Thyroid gland (tissue), 4 donors: ENCODE measurements around the gene C3orf70. TPM values are rescaled to one million over a fixed set of nuclear protein-coding genes. Genes with fewer than 3 reads are reported as not detected.

Source experiments
- DNase-seq, 2 donors: peaks; one replicate each; pipeline ENCODE4 v3.0.0-alpha.2; 2019
- H3K27ac ChIP-seq, 3 donors: fragments of 200-600 bp; sonication (generic); 1 replicate in 2 of 3; 2 replicates in 1 of 3; pipeline ENCODE4 v1.5.1; 2016 to 2019; ENCODE audit warnings: mild to moderate bottlenecking in 1 of 3, moderate library complexity in 1 of 3
- H3K27me3 ChIP-seq: fragments of 200-600 bp; sonication (generic); one replicate; pipeline ENCODE4 v1.5.1; 2019
- H3K36me3 ChIP-seq, 2 donors: fragments of 200-600 bp; sonication (generic); one replicate each; pipeline ENCODE4 v1.5.1; 2016 to 2019
- H3K4me1 ChIP-seq, 2 donors: fragments of 200-600 bp; sonication (generic); one replicate each; pipeline ENCODE4 v1.5.1; 2017 to 2019
- H3K4me3 ChIP-seq, 3 donors: fragments of 200-600 bp; sonication (generic); replicated peaks in 1 of 3; 1 replicate in 2 of 3; 2 replicates in 1 of 3; pipeline ENCODE4 v1.5.1; 2016; ENCODE audit warnings: mild to moderate bottlenecking in 1 of 3
- H3K9me3 ChIP-seq: fragments of 200-600 bp; sonication (generic); one replicate; pipeline ENCODE4 v1.5.1; 2017
- POLR2A ChIP-seq, 2 donors: fragments of 450-650 bp; IDR thresholded peaks; one replicate each; pipeline ENCODE4 v1.6.1; 2017; ENCODE audit warnings: antibody characterized with exemption in 2 of 2, mild to moderate bottlenecking in 2 of 2, moderate library complexity in 1 of 2
- WGBS, 2 donors: methylation state at CpG; one replicate each; pipeline ENCODE4 v1.1.5; 2017; 5-methylcytosine and 5-hydroxymethylcytosine counted together
- intact Hi-C: fragments of 100-400 bp; cut with DNase I; formaldehyde crosslinking; loops from one replicate; pipeline ENCODE4 v1.15.1; 2023
- total RNA-seq, 4 donors: library from RNA; depleted of rRNA; stranded (reverse); fragments of >200 nt; gene quantifications; one replicate each; pipeline ENCODE4 v1.2.3, GENCODE V29; 2016
- TF ChIP-seq, protein P1 (sequence below), 6 experiments: fragments of 200-600 bp in 3 of 6; fragments of 450-650 bp in 3 of 6; sonication (generic) in 3 of 6; IDR thresholded peaks; one replicate each; pipeline ENCODE4 v1.5.1; 2016 to 2019; ENCODE audit warnings: antibody characterized with exemption in 6 of 6, mild to moderate bottlenecking in 2 of 6, inconsistent platforms in 1 of 6, moderate library complexity in 1 of 6

C3orf70 gene
- total RNA-seq, 4 donors from 2014 or later, result 1.6 to 3.0 (median 2.1) TPM

GRCh38 chr3:185084402-185084801, 68.5 kb downstream of the C3orf70 start:
- intact Hi-C loops, result no loop called here
- no peak for DNase-seq
- H3K9me3 ChIP-seq, result no peaks in the 10 kb centered on the region
- TF ChIP-seq, protein P1, sequence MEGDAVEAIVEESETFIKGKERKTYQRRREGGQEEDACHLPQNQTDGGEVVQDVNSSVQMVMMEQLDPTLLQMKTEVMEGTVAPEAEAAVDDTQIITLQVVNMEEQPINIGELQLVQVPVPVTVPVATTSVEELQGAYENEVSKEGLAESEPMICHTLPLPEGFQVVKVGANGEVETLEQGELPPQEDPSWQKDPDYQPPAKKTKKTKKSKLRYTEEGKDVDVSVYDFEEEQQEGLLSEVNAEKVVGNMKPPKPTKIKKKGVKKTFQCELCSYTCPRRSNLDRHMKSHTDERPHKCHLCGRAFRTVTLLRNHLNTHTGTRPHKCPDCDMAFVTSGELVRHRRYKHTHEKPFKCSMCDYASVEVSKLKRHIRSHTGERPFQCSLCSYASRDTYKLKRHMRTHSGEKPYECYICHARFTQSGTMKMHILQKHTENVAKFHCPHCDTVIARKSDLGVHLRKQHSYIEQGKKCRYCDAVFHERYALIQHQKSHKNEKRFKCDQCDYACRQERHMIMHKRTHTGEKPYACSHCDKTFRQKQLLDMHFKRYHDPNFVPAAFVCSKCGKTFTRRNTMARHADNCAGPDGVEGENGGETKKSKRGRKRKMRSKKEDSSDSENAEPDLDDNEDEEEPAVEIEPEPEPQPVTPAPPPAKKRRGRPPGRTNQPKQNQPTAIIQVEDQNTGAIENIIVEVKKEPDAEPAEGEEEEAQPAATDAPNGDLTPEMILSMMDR (IDR thresholded peaks at IDR 0.05), result no peak
- no peak for TF ChIP-seq POLR2A (IDR thresholded peaks at IDR 0.05)
- 93 to 96% methylated on average over 5 of the region's 5 CpGs for WGBS, 2 donors
- peaks cover 0 to 11% of the 10 kb centered on the region in 2 donors for H3K4me1 ChIP-seq
- H3K4me3 ChIP-seq, result no peak overlapping the region
- no peaks in the 10 kb centered on the region for H3K27me3 ChIP-seq
- H3K36me3 ChIP-seq, result no peaks in the 10 kb centered on the region
- H3K27ac ChIP-seq, result no peak overlapping the region

DNA sequence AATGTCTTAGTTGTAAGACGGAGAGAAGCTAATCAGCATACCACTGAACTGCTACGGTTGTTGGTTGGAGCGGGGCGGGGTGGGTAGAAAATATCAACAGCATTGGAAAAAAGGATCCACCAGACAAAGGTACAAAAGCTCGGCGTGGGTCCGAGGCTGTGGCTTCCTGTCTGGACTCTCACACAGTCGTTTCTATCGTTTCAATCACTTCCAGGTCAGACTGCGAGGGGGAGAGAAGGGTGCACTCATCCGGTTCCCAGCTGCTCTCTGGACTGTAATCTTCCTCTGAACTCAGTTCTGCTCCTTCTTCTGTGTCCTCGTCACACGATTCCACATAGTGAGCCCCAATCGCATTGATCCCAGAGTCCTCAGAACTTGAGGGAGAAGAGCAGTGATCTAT, 70.0 kb downstream of the C3orf70 start:
- Histone ChIP-seq H3K36me3 (no peaks in the 10 kb centered on the region), H3K4me1 (peaks cover 0 to 11% of the 10 kb centered on the region in 2 donors), H3K9me3 (no peaks in the 10 kb centered on the region), H3K4me3 (no peak overlapping the region), H3K27ac (no peak overlapping the region), H3K27me3 (no peaks in the 10 kb centered on the region)
- intact Hi-C loops, result no loop called here
- WGBS, 2 donors, result 81 to 88% methylated on average over 14 of the region's 14 CpGs
- no peak for DNase-seq
- TF ChIP-seq, protein P1 (IDR thresholded peaks at IDR 0.05), result no peak
- TF ChIP-seq POLR2A (IDR thresholded peaks at IDR 0.05), result no peak

DNA sequence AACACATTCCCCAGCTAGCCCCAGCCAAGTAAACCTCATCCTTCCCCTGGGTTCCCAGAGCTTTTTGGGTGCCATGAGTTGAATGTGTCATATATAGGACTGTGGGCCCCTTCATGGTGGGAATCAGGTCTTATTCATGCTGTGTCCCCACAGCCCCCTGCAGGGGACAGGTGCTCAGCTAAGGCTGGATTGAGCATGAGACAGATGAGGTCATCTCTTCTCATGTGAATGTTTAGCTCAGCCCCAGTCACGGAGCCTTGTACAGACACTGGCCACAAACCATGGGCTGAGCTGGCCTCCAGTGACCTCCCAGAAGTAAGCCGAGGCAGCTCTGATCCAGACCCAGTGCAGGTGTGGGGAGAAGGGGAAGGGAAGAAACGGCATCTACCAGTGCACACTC, 70.7 kb downstream of the C3orf70 start:
- 79 to 89% methylated on average over 3 of the region's 3 CpGs for WGBS, 2 donors

GRCh38 chr3:185081521-185081920, 71.3 kb downstream of the C3orf70 start:
- Histone ChIP-seq H3K36me3 (no peaks in the 10 kb centered on the region), H3K4me3 (no peak overlapping the region), H3K27me3 (no peaks in the 10 kb centered on the region), H3K27ac (no peak overlapping the region), H3K9me3 (no peaks in the 10 kb centered on the region), H3K4me1 (peaks cover 0 to 11% of the 10 kb centered on the region in 2 donors)
- WGBS, 2 donors, result 95 to 97% methylated on average over 1 of the region's 1 CpG
- no peak for TF ChIP-seq POLR2A (IDR thresholded peaks at IDR 0.05)
- TF ChIP-seq, protein P1 (IDR thresholded peaks at IDR 0.05), result no peak
- intact Hi-C loops, result no loop called here
- no peak for DNase-seq

More for the DNA sequence above, 70.7 kb downstream of the C3orf70 start:
- Histone ChIP-seq H3K27me3 (no peaks in the 10 kb centered on the region), H3K4me3 (no peak overlapping the region), H3K27ac (no peak overlapping the region), H3K36me3 (no peaks in the 10 kb centered on the region), H3K9me3 (no peaks in the 10 kb centered on the region), H3K4me1 (peaks cover 0 to 11% of the 10 kb centered on the region in 2 donors)
- no peak for DNase-seq
- no peak for TF ChIP-seq POLR2A (IDR thresholded peaks at IDR 0.05)
- TF ChIP-seq, protein P1 (IDR thresholded peaks at IDR 0.05), result no peak
- intact Hi-C loops, result no loop called here

- peaks cover 0 to 11% of the 10 kb centered on the region in 2 donors for H3K4me1 ChIP-seq
- no peak overlapping the region for H3K27ac ChIP-seq
- H3K4me3 ChIP-seq, result no peak overlapping the region
- H3K36me3 ChIP-seq, result no peaks in the 10 kb centered on the region
- 31 to 50% methylated on average over 1 of the region's 1 CpG for WGBS, 2 donors
- intact Hi-C loops, result no loop called here
- TF ChIP-seq POLR2A (IDR thresholded peaks at IDR 0.05), result no peak
- TF ChIP-seq, protein P1 (IDR thresholded peaks at IDR 0.05), result no peak
- DNase-seq, result no peak
- no peaks in the 10 kb centered on the region for H3K9me3 ChIP-seq
- no peaks in the 10 kb centered on the region for H3K27me3 ChIP-seq
Measured at GRCh38 chr3:185079625-185080024, 73.2 kb downstream of the C3orf70 start.
